DMS114 treated with DMSO at 0.1 percent for 48 hours (cell line): ENCODE results near the gene CCR9.

Experiments
- DNase-seq: peaks from one replicate; lab custom pipeline; 2025; ENCODE audit not compliant: unreplicated experiment; lab: John Stamatoyannopoulos, UW

Gene CCR9

DNA sequence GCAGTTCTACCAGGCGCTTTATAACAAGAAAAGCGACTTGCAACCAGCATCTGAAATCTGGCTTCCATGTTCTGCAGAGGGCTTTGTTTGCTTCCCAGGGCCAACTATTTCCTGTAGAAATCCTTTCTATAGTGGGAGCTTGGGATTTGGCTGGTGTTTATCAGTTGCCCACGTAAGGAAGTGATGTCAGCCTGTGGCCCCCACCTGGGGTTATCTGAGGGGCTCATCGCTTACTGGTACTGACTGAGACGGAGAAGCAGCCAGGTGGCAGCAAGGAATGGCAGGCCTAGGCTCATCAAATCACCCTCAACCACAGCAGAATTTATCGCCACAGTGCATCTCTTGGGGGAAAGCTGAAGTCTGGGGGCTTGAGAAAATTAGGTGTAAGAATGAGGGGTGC lies 14.6 kb upstream of the CCR9 start:
- no peak for DNase-seq

DNA sequence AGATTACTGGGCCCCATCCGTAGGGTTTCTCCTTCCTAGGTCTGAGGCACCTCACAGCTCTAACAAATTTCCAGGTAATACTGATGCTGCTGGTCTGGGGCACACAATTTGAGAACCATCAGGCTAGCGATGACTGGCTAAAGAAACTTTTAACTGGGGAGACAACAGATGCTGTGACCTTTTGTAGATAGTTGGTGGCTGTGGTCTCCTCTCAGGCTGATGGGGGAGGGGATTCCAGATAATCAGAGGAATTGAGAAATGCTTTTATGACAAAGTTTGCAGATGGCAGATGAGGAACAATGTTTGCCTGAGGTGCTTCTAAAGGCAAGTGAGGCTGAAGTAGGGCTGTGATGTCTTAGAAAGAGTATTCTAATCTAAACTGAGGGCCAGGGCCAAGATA lies 13.8 kb upstream of the CCR9 start:
- no peak for DNase-seq

DNA sequence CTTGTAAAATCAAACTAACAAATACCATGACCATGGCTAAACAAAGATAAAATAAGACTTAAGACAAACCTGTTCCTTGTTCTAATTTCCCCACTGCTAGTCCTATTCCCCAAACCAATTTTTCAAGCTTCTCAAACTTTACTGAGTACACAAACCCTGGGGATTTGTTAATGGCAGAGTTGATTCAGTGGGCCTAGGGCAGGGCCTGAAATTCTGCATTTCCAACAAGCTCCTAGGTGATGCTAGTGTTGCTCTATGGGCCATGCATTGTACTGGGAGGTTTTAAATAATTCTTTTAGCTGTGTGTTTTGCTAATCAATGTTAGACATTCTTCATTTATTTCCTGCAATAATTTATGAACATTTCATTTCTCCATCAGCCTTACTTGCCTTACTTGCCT lies 13.3 kb upstream of the CCR9 start:
- DNase-seq, result no peak

DNA sequence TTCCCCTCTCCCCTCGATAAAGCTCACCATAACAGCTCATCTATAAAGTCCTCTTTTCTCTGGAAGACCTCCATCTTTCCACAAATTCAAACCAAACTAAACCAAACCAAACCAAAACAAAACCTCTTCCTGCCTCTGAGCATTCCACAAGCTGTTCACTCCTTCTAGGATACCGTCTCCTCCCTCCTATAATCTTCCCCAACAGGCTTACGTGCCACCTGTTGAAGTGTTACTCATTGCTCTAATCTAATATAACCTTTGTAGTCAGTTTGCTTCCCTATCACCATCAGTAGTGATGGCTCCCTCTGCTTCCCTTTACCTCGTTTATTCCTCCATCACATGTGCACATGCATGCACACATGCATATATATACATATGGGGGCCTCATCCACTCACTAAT lies 12.7 kb upstream of the CCR9 start:
- DNase-seq, result no peak

DNA sequence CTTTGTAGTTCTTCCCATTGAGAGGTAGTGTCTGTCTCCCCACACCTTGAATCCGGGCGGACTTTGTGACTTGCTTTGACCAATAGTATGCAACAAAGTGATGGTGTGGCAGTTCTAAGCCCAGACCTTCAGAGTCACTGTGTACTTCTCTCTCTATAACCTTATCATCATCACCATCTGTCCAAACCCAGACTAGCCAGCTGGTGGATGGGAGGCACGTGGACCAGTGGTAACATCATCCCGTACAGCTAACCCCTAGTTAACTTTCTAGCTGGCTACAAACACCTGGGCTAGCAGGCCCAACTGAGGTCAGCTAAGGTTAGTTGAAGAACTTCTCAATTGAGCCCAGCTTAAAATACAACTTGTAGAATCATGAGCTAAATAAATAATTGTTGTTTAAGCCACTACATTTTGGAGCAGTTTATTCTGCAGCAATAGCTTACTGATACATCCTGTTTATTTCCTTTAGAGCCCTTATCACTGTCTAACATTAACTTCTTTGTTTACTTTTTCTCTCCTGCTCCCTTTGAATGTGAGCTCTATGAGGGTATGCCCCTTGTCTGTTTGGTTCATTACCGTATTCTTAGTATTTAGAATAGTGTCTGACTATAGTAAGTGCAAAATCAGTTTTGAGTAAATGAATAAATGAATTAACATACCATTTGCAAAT lies 11.5 kb upstream of the CCR9 start:
- DNase-seq, result no peak

GRCh38 chr3:45878124-45878523 lies 8.2 kb upstream of the CCR9 start:
- DNase-seq, result no peak

DNA sequence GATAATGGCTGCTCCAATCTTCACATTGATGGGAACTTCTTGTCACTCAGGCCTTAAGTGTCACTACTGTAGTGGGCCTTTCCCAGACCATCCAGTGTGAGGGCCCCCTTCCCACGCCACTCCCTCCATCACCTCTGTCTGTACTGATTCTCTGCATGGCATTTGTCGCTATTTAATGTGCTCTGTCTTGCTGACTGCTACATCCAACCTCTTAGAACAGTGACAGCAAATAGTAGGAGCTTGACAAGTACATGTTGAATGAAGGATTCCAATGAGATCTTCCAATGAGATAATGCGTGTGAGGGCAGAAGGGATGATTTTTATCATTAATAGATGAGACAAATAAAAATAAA lies 5.6 kb upstream of the CCR9 start:
- no peak for DNase-seq

DNA sequence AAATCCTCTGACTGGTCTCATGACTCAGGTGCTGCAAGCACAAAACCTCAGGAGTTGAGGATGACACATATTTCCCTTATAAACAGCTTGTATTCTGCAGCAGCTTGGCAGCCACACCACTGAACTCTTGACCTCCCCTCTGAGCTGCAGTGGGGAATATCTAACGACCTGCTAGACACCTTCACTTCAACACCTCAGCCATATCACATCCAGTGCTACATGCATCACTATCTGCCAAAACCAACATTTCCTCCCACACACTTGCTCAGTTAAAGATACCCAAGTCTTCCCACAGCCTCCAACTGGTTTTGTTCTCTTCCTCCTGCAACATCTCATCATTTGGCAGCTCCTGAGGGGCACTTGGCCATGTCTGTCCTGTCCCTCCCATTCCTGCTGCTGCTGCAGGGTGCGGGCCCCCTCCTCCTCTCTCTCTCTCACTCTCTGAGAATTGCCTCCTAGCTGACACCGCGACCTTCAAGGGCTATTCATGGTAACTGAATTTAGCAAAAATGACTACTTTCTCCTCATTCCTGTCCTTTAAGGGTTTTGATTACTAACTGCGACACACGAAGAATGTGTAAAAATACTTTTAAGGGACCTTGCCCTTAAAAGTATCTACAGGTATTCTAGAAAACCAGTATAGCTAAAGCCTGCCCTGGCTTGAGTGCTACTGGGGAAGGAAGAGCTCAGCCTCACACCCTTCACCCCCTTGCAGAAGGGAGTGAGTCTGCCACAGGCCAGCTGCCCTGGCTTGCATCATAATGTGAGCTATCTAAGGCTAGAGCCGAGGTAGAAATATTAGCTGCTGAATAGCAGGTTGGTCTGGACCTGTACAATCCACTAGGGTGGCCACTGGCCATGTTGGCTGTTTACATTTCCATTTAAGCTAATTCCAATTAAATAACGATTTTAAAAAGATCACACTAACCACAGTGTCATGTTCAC lies 5.0 kb upstream of the CCR9 start:
- no peak for DNase-seq

DNA sequence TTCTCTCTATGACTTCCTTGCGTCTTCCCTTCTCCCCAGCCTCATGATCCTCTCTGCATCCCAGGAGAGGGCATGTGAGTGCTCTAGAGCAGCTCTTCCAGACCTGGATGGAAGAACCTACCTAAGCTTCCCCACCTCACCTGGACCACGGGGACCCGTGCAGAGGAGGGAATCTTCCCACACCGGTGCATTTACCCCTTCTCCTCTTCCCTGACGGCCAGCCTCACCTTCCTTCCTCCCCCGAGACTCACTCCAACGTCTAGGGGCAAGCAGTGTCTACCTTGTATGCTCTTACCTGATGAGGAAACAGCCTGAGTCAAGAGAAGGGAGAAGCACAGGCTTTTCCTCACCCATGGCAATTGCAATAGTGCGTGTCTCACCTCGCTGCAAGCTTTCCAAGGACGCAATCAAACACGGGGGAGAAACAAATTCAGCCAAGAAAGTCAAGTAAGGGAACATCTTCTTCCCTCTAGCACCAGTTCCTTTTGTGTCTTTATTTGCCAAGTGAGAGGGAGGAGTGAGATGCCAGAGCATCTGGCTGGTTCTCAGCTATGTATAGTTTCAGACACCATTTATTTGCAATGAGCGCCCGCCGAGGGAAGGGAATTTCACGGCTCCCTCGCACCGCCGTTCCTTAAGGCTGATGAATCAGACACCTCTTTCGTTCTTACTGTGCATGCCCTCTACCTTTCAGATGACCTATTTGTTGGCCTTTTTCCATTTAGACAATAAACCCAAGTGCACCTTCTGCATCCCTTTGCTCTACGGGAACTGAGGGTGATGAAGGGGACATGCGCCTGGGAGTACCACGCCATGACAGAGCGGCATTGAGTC lies 1.8 kb upstream of the CCR9 start:
- DNase-seq, result no peak

DNA sequence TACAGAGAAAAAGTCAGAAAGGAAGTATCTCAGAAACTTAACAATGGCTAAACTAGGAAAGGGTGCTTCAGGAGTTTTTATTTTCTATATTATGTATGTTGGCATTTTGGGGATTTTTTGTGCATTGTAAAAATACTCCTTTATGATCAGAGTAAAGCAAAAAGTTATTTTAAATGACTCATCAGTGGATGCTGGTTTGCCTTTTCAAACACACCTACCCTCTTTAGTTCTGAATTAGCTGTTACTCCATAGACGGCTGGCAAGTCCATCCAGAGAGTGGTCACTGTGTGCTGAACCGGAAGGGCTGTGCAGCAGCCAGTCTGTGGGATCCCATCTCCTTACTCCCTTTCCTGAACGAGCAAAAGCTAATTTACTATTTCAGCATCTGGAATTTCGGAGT lies 942 bp downstream of the CCR9 start:
- no peak for DNase-seq

- DNase-seq, result no peak
These were observed 1.6 kb downstream of the CCR9 start for GRCh38 chr3:45887759-45888511.

DNA sequence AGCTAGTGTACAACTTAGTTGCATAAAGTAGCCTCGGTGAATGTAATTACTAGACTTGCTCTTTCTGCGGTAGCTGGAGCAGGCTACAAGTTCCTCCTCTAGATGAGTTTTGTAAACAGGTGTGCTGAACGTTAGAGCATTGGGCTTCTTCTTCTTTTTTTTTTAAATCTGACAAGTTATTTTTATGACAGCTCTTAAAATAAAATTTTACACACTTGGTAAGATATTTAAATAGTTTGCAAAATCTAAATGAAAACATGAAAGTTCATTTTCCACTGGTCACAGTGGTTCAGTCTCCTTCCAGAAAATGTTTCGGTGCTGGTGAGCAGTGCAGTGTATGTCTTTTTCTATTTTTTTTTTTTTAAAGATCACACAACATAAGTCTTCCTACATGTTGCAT lies 3.0 kb downstream of the CCR9 start:
- DNase-seq, result no peak

DNA sequence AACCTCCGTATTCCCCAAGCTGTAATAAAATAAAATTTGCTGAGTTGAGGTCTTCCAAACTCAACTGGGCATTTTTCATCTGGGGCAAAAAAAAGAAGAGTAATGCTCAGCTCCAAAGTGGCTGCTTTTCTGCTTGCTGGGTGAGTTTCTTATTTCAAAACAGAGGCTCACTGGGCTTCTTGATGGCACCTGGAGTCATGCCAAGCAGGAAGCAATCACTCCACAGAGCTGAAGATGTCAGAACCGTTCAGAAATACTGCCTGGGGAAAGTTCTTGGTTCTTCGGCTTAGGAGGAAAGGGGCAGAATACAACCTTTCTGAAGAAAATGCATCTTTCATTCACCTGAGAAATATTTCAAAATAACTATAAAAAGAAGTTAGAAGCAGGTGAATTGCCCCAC lies 4.1 kb downstream of the CCR9 start:
- DNase-seq, result no peak

- no peak for DNase-seq
These were observed 5.8 kb downstream of the CCR9 start for GRCh38 chr3:45892161-45892560.

DNA sequence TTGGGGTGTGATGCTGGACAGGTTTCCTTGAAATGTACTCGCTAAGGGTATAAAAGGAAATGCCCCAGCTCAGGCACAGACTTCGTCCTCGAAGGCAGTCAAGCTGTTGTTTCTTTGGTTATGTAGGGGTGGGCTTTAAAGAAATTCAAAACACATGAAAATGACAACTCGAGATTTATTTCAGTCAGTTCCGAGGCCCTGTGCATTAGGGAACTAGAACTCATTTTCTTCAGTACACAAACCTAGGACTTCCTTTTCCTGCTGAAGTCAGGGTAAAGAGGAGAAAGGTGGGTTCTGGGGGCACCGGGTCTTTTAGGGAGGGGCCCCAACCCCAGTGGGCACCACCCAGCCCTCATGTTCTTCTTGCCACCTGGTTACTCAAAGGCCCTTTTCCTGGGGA lies 7.7 kb downstream of the CCR9 start:
- DNase-seq, result no peak

- no peak for DNase-seq
These were observed 9.5 kb downstream of the CCR9 start for GRCh38 chr3:45895686-45896468.

GRCh38 chr3:45896956-45897355 lies 10.6 kb downstream of the CCR9 start:
- no peak for DNase-seq

DNA sequence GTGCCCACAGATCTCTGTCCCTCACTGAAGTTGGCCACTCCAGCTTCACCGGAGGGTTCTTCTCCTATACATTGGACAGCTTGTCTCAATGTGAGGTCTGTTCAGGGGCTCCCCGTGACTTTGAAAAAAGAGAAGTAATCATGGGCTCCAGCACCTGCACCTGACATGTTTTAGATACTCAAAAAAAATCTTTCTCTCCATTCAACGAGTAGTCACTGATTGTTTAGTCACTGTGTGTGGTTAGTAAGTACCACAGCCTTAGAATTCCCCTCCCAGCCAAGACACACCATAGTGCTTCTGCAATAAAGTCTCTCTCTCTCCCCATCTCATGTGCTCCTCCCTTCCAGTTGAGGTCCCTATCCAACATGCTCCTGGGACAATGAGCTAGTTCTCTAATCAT lies 18.6 kb downstream of the CCR9 start:
- no peak for DNase-seq

DNA sequence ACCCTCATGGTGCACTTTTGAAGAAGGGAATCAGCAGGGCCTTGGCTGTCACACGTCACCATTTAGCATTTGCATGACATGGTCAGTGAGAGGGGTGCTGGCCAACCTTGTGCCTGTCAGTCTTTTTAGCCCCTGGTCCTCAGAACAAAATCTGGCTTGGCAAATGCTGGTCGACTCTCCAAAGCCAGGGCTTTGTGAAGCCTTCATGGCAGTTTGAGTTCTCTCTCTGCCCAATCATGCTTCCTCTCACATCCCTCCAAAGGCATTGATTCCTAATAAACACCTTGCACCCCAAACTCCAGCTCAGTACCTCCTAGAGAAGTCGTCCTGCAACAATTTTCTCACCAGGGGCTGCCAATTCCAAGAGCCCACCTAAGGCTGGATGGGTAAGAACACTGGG lies 19.4 kb downstream of the CCR9 start:
- no peak for DNase-seq

GRCh38 chr3:45906681-45907407 lies 20.5 kb downstream of the CCR9 start:
- no peak for DNase-seq
